ENCODE results near the gene CLEC14A. TPM values are rescaled to one million over a fixed set of nuclear protein-coding genes. Genes with fewer than 3 reads are reported as not detected.

The CLEC14A gene, protein sequence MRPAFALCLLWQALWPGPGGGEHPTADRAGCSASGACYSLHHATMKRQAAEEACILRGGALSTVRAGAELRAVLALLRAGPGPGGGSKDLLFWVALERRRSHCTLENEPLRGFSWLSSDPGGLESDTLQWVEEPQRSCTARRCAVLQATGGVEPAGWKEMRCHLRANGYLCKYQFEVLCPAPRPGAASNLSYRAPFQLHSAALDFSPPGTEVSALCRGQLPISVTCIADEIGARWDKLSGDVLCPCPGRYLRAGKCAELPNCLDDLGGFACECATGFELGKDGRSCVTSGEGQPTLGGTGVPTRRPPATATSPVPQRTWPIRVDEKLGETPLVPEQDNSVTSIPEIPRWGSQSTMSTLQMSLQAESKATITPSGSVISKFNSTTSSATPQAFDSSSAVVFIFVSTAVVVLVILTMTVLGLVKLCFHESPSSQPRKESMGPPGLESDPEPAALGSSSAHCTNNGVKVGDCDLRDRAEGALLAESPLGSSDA
- total RNA-seq: 2.2 and 2.3 TPM in 2 replicates

DNA sequence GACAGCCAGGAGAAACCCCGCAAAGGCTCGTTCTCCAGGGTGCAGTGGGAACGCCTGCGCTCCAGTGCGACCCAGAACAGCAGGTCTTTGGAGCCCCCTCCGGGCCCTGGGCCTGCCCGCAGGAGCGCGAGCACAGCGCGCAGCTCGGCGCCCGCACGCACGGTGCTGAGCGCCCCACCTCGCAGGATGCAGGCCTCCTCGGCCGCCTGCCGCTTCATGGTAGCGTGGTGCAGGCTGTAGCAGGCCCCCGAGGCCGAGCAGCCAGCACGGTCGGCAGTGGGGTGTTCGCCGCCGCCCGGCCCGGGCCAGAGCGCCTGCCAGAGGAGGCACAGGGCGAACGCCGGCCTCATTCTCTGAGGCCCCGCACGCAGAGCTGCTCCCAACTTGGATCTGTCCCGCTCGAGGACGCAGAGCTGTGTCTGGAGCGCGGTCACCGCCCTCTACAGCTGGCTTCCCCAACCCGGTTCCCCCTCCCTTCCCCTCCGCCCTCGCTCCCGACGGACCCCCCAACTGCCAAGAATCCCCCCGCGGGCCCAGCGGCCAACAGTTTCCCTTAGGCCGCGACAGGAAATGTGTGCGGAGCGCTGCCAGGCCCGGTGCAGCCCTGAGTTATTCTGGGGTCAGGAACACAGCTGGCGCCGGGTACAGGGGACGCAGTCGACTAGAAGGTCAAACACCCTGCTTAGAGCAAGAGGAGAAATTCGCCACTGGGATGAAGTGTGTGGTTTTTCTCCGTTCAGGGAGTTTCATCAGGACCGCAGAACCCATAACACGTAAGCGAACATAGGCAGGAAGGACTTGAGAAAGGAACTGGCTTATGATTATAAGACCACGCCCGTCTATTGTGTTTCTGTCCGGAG lies at the start of gene CLEC14A:
CLEC14A (minus strand) TSS at position 421 of the 860 bp plus-strand sequence; CDS start at position 350, 71 bp downstream.
- TF ChIP-seq, protein P1, sequence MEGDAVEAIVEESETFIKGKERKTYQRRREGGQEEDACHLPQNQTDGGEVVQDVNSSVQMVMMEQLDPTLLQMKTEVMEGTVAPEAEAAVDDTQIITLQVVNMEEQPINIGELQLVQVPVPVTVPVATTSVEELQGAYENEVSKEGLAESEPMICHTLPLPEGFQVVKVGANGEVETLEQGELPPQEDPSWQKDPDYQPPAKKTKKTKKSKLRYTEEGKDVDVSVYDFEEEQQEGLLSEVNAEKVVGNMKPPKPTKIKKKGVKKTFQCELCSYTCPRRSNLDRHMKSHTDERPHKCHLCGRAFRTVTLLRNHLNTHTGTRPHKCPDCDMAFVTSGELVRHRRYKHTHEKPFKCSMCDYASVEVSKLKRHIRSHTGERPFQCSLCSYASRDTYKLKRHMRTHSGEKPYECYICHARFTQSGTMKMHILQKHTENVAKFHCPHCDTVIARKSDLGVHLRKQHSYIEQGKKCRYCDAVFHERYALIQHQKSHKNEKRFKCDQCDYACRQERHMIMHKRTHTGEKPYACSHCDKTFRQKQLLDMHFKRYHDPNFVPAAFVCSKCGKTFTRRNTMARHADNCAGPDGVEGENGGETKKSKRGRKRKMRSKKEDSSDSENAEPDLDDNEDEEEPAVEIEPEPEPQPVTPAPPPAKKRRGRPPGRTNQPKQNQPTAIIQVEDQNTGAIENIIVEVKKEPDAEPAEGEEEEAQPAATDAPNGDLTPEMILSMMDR (IDR thresholded peaks at IDR 0.05; ENCODE audit: insufficient read depth, low read depth, low read length): no peak
- peak within 1 kb of the TSS; percentile 34 for H3K4me3 ChIP-seq (ENCODE audit: low read depth, low read length)
- DNase-seq (ENCODE audit: low read depth): no peak

DNA sequence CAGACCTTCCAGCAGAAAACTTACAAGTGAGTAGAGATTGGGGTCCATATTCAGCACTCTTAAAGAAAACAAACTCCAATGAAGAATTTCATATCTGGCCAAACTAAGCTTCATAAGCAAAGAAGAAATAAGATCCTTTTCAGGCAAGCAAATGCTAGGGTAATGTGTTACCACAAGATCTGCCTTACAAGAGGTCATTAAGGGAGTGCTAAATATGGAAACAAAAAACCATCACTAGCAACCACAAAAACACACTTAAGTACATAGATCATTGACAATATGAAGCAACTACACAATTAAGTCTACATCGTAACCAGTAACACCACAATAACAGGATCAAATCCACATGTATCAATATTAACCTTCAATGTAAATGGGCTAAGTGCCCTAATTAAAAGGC lies 47.1 kb upstream of the CLEC14A start:
- DNase-seq (ENCODE audit: low read depth): no peak
- H3K4me3 ChIP-seq (ENCODE audit: low read depth, low read length): no peak overlapping the region
- TF ChIP-seq, protein P1 (IDR thresholded peaks at IDR 0.05; ENCODE audit: insufficient read depth, low read depth, low read length): no peak

DNA sequence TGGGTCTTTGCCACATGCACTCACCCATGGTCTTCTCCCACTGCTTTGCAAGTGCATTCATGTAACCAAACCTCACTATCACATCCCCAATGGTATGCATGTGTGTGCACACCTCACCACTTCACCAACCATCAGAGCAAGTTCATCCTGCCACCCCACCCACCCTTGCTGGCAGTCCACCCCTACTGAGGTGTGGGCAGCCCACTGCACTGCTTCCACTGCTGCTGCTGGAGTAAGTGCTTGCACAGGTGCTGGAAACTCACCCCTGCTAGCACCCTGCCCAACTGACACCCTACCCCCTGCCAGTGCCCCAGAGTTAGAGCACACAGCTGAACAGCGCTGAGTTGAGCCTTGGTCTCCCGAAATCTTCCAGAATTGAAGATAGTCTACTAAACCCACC lies 46.1 kb upstream of the CLEC14A start:
- TF ChIP-seq, protein P1 (IDR thresholded peaks at IDR 0.05; ENCODE audit: insufficient read depth, low read depth, low read length): no peak
- no peak overlapping the region for H3K4me3 ChIP-seq (ENCODE audit: low read depth, low read length)

DNA sequence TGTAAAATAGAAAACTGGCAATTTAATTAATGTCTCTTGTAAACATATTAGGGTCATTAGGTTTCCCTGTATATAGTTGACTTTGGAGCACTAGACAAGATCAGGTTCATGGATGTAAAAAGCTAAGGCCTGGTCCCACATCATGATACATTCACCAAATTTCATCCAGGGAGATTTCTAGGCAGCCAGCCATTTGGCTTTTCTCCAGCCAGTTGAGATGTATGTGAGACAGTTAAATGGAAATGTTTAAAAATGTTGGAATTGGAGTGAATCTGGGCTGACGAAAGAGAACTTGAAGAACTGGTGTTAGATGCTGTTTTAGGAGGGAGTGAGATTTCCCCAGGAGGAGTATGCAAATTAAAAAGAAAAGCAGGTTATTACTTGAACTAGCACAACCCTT lies 41.8 kb upstream of the CLEC14A start:
- no peak overlapping the region for H3K4me3 ChIP-seq (ENCODE audit: low read depth, low read length)
- peak; percentile 48 for DNase-seq (ENCODE audit: low read depth)
- TF ChIP-seq, protein P1 (IDR thresholded peaks at IDR 0.05; ENCODE audit: insufficient read depth, low read depth, low read length): no peak

More for the DNA sequence above, 46.1 kb upstream of the CLEC14A start:
- DNase-seq (ENCODE audit: low read depth): no peak

DNA sequence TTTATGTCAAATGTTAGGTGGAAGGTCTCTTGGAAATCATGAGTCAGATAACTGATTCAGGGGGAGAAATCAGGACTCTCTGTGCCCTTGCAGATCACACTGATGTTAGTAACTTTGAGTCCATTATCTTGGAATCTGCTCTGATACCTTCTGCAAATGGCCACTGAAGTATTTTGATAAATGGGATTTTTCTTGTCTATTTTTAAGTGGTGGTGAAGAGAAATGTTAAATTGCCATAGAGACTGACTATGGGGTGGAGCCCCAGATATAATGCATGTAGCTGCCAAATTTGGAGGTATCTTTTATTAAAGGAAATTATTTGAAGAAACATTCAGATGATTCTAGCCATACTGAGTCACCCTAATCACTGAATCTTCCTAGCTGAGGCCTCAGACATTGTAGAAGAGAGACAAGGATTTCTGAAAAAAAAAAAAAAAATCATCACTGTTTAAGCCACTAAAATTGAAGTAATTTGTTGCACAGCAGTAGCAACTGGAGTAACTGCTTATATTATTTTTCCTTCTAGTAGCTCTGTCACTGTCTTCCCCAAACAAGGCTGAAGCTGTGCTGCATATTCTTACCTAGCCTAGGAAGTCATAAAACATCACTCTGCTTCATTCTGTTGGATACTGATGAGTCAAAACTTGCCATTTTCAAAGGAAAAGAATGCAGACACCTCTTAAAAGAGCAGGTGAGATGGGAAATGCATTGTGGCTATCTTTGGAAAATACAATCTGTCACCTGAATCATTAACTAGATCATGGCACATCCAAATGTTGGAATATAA lies 36.0 kb upstream of the CLEC14A start:
- DNase-seq (ENCODE audit: low read depth): no peak
- TF ChIP-seq, protein P1 (IDR thresholded peaks at IDR 0.05; ENCODE audit: insufficient read depth, low read depth, low read length): no peak

DNA sequence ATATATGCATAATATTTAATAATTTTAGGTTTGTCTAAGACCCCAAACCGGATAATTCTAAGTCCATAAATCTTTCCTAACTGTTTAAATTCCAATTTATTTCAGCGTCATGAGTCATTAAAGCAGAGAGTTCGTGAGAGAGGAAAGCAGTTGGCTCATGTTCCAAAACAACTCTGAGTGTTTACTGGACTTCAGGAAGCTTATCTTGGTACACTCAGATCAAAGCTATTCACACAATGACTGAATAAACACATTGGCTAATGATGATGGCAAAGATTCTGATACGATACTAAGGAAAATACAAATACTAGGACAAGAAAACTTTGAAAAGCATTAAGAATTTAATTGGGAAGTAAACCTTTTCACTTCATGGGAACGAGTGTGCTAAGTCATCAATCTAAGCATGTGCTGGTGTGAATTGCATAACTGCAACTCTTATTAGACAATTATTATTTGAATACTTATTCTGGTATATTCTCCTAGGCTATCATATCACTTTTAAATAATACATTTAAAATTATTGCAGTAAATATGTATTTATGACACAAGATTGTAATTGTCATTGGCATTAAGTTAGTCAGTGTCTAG lies 34.8 kb upstream of the CLEC14A start:
- DNase-seq (ENCODE audit: low read depth): peak; percentile 96
- H3K4me3 ChIP-seq (ENCODE audit: low read depth, low read length): no peak overlapping the region
- TF ChIP-seq, protein P1 (IDR thresholded peaks at IDR 0.05; ENCODE audit: insufficient read depth, low read depth, low read length): no peak

More for the DNA sequence above, 36.0 kb upstream of the CLEC14A start:
- no peak overlapping the region for H3K4me3 ChIP-seq (ENCODE audit: low read depth, low read length)
